ENCODE data around the gene PTGIS. TPM values are rescaled to one million over a fixed set of nuclear protein-coding genes. Genes with fewer than 3 reads are reported as not detected.

Gene PTGIS
- total RNA-seq, 1 donor = 89.8 TPM

DNA sequence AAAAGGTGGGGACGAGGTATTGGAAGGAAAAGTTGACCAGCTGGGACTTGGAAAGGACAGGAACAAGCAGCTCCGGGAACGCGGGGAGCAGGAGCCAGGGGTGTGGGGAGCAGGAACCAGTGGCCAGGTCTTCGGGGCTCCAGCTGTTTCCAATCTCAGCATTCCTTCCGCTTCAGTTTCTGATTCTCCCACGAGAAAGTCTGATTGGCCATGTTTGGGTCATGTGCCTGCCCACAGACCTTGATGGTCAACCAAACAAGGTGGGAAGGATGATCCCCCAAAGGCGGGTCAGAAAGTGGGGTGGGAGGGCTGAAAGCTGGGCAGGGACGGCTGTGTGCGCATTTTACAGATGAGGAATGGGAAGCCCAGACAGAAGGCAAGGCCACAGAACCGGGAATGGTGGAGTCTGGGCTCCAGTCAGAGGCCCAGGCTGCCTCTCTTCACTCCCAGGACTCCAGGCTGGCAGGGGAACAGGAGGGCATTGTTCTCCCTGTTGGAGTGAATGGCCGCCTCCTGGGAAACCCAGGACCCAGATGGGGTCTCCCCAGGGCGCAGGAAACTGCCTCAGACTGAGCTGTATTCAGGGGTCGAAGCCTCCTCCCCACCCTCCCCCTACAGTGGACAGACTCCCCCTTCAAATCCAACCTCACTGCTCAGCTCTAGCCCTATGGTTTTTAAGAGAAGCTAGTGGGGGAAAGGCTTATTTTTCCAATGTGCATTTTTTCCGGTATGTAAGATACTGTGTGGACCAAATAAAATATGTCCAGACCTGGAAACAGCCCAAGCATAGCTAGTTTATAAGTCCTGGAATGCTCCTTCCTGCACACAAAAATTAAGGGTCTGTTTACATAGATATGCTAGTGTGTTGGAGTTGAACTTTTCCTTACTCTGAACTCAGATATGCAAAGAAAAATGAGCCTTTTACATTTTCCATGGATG is 12.2 kb upstream of the PTGIS start:
- peak; percentile 58 for DNase-seq (ENCODE audit: insufficient read length, low spot score, missing footprints)
- Histone ChIP-seq H3K4me1 (ENCODE audit: insufficient read depth, low read length) (peaks cover 46% of the 10 kb centered on the region), H2AFZ (ENCODE audit: low read length) (peak overlapping the region; percentile 20), H3K27me3 (ENCODE audit: insufficient read depth, low read length) (no peaks in the 10 kb centered on the region), H4K20me1 (ENCODE audit: insufficient read depth, low read length) (no peaks in the 10 kb centered on the region), H3K36me3 (ENCODE audit: insufficient read depth, low read length) (no peaks in the 10 kb centered on the region), H3K9me3 (ENCODE audit: low read depth, low read length) (peaks cover 6% of the 10 kb centered on the region), H3K4me3 (ENCODE audit: insufficient read depth, low read length) (no peak overlapping the region), H3K4me2 (ENCODE audit: insufficient read depth, low read length) (peak overlapping the region; percentile 37), H3K79me2 (ENCODE audit: insufficient read depth, low read length) (no peaks in the 10 kb centered on the region), H3K27ac (ENCODE audit: low read depth, low read length) (peak overlapping the region; percentile 11)
- TF ChIP-seq, protein P1, sequence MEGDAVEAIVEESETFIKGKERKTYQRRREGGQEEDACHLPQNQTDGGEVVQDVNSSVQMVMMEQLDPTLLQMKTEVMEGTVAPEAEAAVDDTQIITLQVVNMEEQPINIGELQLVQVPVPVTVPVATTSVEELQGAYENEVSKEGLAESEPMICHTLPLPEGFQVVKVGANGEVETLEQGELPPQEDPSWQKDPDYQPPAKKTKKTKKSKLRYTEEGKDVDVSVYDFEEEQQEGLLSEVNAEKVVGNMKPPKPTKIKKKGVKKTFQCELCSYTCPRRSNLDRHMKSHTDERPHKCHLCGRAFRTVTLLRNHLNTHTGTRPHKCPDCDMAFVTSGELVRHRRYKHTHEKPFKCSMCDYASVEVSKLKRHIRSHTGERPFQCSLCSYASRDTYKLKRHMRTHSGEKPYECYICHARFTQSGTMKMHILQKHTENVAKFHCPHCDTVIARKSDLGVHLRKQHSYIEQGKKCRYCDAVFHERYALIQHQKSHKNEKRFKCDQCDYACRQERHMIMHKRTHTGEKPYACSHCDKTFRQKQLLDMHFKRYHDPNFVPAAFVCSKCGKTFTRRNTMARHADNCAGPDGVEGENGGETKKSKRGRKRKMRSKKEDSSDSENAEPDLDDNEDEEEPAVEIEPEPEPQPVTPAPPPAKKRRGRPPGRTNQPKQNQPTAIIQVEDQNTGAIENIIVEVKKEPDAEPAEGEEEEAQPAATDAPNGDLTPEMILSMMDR (IDR thresholded peaks at IDR 0.05; ENCODE audit: extremely low read depth, low read depth, low read length) = no peak

DNA sequence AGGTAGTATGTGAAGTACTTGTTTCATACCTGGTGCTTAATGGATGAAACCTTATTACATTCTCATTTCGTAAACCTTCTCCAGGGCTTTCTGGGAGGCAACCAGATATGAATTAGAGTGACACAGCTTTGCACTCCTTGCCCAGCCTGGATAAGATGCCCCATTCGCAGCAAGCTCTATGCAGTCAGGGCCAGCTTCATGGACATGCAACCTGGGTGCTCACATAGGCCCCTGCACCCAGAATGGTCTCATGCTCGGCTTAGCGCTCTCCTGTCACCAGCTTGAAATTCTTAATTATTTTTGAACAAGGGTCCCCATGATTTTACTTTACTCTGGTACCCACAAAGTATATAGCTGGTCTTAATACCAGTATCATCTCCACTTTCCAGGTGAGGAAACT is 11.3 kb upstream of the PTGIS start:
- Histone ChIP-seq H3K9me3 (ENCODE audit: low read depth, low read length) (peaks cover 6% of the 10 kb centered on the region), H4K20me1 (ENCODE audit: insufficient read depth, low read length) (no peaks in the 10 kb centered on the region), H3K36me3 (ENCODE audit: insufficient read depth, low read length) (no peaks in the 10 kb centered on the region), H2AFZ (ENCODE audit: low read length) (no peak overlapping the region), H3K4me1 (ENCODE audit: insufficient read depth, low read length) (peaks cover 40% of the 10 kb centered on the region), H3K27me3 (ENCODE audit: insufficient read depth, low read length) (no peaks in the 10 kb centered on the region), H3K4me3 (ENCODE audit: insufficient read depth, low read length) (no peak overlapping the region), H3K79me2 (ENCODE audit: insufficient read depth, low read length) (no peaks in the 10 kb centered on the region), H3K4me2 (ENCODE audit: insufficient read depth, low read length) (no peak overlapping the region), H3K27ac (ENCODE audit: low read depth, low read length) (no peak overlapping the region)
- no peak for DNase-seq (ENCODE audit: insufficient read length, low spot score, missing footprints)
- TF ChIP-seq, protein P1 (IDR thresholded peaks at IDR 0.05; ENCODE audit: extremely low read depth, low read depth, low read length) = no peak

DNA sequence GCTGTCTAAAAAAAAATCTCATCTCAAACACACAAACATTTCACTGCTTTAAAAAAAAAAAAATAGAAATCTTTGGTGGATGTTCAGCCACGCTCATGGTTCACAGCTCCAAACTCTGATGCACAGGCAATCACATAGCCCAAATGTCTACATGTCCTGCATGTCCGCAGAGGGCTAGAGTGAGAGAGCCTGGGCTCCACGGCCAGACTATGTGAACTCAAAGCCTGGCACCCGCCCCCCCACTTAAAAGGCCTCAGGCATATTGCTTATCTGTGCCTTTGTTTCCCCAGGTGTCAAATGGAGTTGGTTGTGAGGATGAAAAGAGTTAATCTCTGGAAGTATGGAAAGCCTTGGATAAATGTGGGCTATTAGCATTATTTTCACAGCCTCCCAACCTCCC is 10.5 kb upstream of the PTGIS start:
- Histone ChIP-seq H3K27ac (ENCODE audit: low read depth, low read length) (no peak overlapping the region), H3K27me3 (ENCODE audit: insufficient read depth, low read length) (no peaks in the 10 kb centered on the region), H3K36me3 (ENCODE audit: insufficient read depth, low read length) (no peaks in the 10 kb centered on the region), H3K4me3 (ENCODE audit: insufficient read depth, low read length) (no peak overlapping the region), H3K9me3 (ENCODE audit: low read depth, low read length) (peaks cover 6% of the 10 kb centered on the region), H2AFZ (ENCODE audit: low read length) (no peak overlapping the region), H4K20me1 (ENCODE audit: insufficient read depth, low read length) (no peaks in the 10 kb centered on the region), H3K79me2 (ENCODE audit: insufficient read depth, low read length) (no peaks in the 10 kb centered on the region), H3K4me2 (ENCODE audit: insufficient read depth, low read length) (no peak overlapping the region), H3K4me1 (ENCODE audit: insufficient read depth, low read length) (peaks cover 40% of the 10 kb centered on the region)
- DNase-seq (ENCODE audit: insufficient read length, low spot score, missing footprints) = no peak
- TF ChIP-seq, protein P1 (IDR thresholded peaks at IDR 0.05; ENCODE audit: extremely low read depth, low read depth, low read length) = no peak

DNA sequence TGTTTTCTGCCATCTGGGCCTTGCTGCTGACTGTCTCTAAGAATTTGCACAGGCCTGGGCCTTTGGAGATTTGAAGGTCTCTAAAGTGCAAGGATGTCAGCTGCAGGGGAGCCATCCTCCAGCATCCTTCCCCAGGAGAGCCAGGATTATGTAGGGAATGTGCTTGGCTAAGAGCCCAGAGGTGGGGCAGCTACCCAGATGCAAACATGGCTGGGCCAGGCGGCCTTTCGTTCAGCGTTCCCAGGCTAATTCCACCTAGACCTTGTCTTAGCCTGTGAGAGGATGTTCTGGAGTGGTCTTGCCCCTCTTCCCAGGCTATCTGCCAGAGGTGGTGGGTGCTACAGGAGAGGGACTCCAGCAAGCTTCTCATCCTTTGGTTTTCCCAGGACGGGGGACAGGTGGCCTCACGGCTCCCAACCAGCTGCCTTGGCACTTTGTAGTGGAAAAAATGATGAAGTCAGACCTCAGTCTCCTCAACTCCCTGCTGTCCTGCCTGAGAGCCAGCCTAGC is 7.7 kb upstream of the PTGIS start:
- Histone ChIP-seq H3K4me3 (ENCODE audit: insufficient read depth, low read length) (no peak overlapping the region), H3K27me3 (ENCODE audit: insufficient read depth, low read length) (peaks cover 4% of the 10 kb centered on the region), H3K4me1 (ENCODE audit: insufficient read depth, low read length) (peaks cover 28% of the 10 kb centered on the region), H4K20me1 (ENCODE audit: insufficient read depth, low read length) (no peaks in the 10 kb centered on the region), H3K4me2 (ENCODE audit: insufficient read depth, low read length) (no peak overlapping the region), H3K79me2 (ENCODE audit: insufficient read depth, low read length) (no peaks in the 10 kb centered on the region), H2AFZ (ENCODE audit: low read length) (peak overlapping the region; percentile 31), H3K9me3 (ENCODE audit: low read depth, low read length) (peaks cover 2% of the 10 kb centered on the region), H3K27ac (ENCODE audit: low read depth, low read length) (no peak overlapping the region), H3K36me3 (ENCODE audit: insufficient read depth, low read length) (no peaks in the 10 kb centered on the region)
- TF ChIP-seq, protein P1 (IDR thresholded peaks at IDR 0.05; ENCODE audit: extremely low read depth, low read depth, low read length) = no peak
- peak; percentile 51 for DNase-seq (ENCODE audit: insufficient read length, low spot score, missing footprints)
